NCI-H69 (cell line): ENCODE measurements around the gene CCDC38.
A peak's percentile ranks its signal among the peaks of the same experiment; 100 is the strongest.

Experiments
- DNase-seq: peaks from one replicate; lab custom pipeline; 2025; lab: John Stamatoyannopoulos, UW

CCDC38 gene

DNA sequence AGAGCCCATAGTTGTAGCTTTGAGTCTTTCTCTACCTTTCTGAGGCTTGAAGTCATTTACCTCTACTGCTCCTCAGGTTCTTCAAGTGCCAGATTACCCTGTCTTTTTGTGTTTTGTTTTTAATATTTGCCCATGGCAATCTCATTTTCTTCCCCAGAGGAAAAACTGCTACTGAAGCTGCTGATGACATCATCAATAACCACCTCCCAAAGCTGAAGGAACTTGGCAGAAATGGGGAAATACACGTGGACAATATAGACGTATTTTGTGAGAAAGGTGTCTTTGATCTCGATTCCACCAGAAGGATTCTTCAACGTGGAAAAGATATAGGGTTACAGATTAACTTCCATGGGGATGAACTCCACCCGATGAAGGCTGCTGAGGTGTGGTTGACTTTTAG, 17.8 kb upstream of the CCDC38 start:
- no peak for DNase-seq

DNA sequence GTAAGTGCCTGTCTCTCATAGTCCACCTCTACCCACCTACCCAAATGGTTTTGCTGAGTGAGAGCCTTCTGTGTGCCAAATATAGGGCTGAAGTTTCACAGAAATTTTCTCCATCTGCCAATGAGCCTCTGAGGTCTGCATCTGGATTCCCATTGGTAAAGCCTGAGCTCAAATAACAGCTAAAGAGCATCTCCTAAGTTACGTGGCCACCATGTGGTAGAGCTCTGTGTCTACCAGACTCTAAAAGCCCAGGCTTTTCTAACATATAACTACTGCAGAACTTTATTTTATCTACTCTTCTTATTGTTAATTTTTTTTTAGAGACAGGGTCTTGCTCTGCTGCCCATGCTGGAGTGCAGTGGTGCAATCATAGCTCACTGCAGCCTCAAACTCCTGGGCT, 16.7 kb upstream of the CCDC38 start:
- DNase-seq, result peak; percentile 81

DNA sequence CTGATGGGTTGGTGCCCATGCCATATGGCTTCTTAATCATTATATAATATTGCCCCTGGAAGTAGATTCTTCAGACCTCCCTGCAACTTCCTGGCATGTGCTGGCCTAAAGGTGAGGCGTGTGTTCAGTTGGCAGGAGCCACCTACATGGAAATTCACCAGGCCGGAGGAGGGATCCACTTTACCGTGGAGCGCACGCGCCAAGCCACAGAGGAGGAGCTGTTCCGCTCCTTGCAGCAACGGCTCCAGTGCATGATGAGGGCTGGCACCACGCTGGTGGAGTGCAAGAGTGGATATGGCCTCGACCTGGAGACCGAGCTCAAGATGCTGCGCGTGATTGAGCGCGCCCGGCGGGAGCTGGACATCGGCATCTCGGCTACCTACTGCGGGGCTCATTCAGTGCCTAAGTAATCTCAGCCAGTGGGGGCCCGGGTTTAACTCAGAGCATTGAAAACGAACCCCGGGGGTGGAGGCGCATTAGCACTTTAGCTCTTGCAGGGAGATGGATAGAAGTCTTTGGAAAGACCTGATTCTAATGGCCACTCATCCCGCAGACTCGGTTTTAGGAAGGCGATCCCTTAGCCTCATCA, 14.2 kb upstream of the CCDC38 start:
- no peak for DNase-seq

DNA sequence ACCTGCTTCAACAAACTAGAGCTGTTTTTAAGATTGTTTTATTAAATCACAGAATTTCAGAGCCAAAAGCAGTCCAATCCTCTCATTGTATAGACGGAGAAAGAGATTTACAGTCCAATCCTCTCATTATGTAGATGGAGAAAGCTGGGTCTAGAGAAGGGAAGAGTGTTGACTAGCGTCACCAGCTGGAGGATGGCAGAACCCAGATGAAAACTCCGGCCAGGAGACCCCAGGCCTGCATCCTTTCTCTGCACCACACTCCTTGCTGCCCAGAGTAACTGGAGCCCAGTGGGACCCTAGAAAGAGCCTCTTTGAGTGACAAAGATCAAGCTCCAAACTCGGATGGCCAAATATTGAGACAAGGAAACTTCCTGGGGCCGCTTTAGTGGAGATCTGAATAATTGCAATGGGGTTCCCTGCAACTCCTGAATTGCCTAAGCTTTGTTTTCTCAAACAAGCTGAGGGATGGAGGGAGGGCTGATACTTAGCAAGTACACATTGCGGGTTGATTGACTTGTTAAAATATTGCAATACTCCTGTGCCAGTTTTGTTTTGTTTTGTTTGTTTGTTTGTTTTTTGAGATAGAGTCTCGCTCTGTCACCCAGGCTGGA, 13.2 kb upstream of the CCDC38 start:
- no peak for DNase-seq

DNA sequence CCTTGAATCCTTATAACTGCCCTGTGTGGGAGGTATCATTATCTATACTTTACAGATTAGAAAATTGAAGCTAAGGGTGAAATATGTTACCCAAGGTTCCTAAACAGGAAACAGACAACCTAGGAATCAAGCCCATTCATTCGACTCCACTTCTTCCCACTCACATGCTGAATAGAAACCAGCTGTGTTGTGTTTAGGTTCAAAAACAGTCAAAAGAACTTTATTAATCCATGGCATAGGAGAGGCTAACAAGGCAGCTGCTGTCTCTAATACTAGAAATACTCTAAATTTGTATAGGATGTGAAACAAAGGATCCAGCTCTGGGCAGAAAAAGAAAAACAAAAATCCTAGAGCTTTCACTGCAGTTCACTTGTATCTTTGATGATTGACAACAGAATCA, 10.6 kb upstream of the CCDC38 start:
- no peak for DNase-seq

DNA sequence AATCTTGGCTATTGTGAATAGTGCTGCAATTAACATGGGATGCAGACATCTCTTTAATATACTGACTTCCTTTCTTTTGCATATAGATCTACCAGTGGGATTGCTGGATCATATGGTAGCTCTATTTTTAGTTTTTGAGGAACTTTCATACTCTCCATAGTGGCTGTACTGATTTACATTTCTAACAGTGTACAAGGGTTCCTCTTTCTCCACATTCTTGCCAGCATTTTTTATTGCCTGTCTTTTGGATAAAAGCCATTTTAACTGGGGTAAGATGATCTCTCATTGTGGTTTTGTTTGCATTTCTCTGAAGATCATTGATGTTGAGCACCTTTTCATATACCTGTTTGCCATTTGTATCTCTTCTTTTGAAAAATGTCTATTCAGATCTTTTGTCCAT, 9.1 kb upstream of the CCDC38 start:
- peak; percentile 46 for DNase-seq

DNA sequence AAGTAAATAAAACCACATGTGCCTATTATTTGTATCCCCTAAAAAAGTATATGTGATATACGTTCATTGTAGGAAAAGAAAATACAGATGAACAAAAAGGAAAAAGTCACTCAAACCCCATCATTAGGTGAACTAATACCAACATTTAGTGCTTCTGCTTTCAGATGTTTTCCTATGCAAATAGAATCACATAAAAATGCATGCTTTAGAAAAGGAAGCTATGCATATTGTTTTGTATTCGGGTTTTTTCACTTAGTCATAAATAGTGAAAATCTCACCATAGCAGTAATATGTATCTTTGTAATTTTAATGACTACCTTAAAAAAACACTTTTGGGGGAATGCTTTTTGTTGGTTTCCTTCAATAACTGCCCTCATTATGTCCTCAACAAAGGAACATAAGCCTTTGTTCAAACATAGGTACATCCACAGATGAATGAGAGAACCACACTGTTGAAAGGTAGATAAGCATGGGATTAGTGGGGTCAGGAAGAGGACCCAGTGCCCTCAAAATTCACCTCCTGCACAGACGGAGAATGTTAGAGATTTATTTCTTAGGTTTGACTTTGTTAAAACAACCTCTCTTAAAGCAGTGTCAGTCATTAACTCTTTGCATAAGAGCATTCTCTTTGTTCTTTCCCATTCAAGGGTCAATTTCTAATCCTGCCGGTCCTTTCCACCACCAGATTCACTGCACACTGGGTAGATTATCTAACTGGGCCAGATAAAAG, 7.2 kb upstream of the CCDC38 start:
- peak; percentile 91 for DNase-seq

DNA sequence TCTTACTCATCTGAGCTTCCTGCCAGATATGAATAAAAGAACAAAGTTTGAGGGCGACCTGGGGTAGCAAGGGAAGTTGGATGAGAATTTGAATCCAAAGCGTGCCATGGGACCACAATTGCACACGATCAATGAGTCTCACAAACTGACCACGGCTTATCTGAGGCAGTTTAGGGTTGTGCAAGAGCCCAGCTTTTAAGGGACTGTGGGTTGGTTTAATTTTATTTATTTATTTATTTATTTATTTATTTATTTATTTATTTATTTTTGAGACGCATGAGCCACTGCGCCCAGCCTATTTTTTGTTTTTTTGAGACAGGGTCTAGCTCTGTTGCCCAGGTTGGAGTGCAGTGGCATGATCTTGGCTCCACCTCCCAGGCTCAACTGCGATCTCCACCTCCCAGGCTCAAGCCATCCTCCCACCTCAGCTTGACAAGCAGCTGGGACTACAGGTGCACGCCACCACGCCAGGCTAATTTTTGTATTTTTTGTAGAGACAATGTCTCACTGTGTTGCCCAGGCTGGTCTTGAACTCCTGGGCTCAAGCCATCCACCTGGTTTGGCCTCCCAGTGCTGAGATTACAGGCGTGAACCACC, 1.8 kb upstream of the CCDC38 start:
- DNase-seq, result no peak

DNA sequence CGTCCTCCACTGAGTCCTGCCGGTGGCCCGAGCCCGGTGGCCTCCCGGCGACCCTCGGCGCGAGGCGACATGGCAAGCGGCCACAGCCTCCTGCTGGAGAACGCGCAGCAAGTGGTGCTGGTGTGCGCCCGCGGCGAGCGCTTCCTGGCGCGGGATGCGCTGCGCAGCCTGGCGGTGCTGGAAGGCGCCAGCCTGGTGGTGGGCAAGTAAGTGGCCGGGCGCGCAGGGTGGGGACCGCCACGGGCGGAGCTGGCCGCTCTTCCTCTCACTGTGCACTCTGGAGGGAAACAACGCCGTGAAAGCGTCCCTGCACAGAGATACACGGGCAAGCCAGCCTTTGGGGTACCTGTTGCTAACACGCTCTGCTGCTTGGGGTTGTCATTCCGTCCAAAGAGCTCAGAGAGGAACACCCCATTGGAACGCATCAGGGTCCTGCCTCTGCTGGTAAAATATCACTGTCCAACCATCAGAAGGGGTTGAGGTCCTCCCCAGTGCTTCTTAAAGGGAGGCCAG, 972 bp upstream of the CCDC38 start, which contains the start of gene AMDHD1:
Gene AMDHD1, plus strand, starts transcription at position 2 of the 513 bp plus-strand sequence. Its CDS starts 68 bp downstream, at position 70.
- peak; percentile 86 for DNase-seq

DNA sequence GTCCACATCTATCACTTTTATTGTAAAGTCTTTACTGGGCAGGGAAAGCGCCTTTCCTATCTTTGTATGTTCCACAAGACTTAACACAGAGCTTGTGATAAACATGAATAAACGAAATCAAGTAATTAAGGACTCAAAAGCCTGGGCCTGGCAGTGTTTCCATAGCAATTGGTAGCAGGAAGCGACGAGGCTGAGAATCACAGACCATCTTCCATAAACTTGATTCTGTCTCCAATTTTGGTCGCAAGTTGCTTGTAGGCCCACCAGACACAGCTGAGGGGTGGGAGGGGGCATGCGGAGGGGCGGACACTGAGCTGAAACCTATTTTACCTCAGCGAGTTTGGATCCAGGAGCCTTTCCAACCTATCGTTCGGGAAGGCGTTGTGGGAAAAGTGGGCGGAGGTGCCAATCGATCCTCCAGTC, 302 bp downstream of the CCDC38 start:
- DNase-seq, result peak; percentile 76

DNA sequence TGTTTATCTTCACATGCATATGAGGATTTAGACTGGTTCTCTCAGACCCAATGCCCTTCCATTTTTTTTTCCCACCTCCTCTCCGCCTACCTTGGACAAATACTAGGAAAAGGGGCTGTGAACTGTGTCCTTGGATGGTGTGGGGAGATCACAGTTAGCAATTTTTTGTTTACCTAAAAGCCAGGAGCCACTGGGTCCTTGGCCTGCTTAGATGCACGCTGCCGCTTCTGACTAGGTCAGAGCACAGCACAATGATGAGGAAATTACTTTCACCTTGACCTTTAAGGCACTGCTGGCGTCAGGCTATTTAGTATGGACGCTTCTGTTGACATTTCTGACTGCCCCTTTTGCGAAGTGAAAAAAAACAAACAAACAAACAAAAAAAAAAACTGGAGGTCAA, 1.9 kb downstream of the CCDC38 start:
- DNase-seq, result no peak

DNA sequence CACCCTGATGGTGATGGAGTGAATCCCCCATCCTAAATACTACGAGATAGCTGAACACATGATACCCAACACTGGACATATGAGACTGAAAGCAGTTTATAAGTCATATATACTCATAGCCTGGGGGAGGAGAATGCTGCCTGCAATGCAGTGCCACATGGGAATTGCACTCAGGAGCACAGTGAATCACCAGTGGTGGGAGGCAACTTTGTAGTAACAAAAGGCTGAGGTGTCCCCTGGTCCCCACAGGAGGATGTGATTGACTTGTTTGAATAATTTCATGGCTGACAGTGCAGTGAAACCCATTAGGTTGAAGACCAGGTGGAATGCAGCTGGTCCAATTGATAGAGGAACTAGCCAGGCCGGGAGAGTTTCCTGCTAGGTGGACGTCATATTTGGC, 20.2 kb downstream of the CCDC38 start:
- peak; percentile 59 for DNase-seq

DNA sequence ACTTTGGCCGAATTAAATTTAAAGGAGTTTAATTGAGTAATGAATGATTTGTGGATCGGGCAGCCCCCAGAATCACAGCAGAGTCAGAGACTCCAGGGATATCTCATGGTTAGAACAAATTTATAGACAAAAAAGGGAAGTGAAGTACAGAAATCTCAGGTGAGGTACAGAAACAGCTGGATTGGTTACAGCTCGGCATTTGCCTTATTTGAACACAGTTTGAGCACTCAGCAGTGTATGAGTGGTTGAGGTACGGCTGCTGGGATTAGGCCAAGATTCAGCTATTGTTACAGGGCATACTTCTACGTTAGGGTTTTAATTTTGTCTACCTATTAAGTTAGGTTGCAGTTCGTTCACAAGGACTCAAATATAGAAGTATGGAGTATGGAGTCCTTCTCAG, 23.3 kb downstream of the CCDC38 start:
- DNase-seq, result no peak

DNA sequence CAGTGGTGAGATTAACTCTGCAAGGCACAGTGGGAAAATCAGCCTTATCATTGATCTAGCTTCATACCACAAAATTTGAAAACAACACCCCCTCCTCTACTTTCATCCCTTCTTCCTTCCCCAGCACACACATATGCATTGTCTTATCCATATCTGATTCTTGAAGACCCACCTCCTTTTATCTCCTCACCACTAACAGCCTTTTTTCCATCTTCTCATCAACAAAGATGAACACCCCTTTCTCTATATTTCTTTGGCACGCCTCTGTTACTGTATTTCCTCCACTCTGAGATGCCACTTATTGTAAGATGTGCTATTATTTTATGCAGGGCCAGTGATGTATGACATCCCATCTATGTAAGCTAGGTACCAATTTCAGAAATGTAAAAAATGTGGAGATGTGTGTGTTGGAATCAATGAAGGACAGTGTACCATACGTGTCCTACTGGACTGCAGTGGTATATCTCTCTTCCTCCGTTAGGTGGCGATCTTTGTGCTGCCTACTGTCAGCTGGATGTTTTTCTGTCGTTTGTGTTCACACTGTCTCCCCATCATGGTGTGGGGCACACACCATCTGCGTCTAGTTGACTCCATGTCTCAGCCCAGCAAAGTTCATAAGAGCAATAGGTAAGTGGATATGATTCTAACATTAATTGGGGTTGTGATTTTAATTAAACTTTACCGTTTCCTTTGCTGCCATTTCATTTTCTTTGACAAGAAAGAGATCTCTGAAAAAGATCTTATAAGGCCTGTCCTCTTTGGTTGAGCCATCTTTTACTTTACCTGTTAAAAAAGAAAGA, 24.0 kb downstream of the CCDC38 start:
- DNase-seq, result peak; percentile 84

DNA sequence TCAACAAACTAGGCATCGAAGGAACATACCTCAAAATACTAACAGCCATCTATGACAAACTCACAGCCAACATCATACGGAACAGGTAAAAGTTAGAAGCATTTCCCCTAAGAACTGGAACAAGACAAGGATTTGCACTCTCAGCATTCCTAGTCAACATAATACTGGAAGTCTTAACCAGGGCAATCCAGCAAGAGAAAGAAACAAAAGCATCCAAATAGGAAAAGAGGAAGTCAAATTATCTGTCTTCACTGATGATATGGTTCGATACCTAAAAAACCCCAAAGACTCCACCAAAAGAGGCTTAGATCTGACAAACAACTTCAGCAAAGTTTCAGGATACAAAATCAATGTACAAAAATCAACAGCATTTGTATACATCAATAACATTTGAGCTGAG, 32.5 kb downstream of the CCDC38 start:
- DNase-seq, result no peak

DNA sequence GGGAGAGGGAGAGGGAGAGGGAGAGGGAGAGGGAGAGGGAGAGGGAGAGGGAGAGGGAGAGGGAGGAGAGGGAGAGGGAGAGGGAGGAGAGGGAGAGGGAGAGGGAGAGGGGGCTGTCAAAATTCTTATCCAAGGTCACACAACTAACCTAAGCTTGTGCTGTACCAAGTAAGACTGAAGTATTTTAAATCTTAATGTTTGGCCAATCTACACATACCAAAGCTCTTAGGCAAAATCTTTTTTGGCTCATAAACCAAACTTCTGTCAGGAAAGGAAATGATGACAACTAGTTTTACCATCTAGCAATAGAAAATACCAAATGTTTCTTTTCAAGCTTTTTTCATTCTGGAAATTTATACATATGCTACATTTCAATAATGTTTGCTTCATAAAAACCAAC, 33.8 kb downstream of the CCDC38 start:
- DNase-seq, result no peak

DNA sequence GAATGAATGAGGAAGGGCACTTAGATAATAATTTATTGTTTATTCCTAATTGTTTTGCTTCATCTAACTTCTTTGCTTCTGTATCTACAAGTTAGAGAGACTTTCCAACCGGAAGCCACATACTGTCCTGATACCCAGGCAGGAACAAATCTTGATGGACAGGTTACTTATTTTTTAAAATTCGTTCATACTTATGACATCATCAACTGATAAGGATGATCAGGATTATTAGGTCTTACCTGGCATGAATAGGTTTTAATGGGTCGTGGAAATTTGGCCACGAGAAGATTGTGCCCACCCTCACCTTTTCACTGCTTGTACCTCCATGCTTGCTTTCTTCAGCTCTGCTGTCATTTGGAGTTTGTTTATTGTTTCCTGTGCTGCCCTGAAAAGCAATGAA, 44.3 kb downstream of the CCDC38 start:
- no peak for DNase-seq

DNA sequence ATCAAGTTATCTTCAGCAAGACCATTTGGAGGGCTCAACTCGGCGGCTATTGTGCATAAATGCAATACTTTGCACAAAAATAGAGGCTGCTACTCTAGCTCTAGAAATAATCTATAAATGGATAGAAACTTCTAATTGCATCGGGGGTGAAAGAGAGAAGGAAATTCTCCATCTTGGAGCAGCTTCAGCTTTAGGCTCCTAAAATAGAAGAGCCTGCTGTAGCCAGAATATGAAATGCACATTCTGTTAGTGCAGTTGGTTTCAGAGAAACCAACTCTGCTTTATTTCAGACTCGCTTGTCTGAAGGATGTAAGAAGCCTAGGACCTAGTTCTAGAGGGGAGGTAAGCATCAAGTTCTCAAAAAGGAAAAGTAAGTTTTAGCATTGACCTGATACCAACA, 45.6 kb downstream of the CCDC38 start:
- no peak for DNase-seq

DNA sequence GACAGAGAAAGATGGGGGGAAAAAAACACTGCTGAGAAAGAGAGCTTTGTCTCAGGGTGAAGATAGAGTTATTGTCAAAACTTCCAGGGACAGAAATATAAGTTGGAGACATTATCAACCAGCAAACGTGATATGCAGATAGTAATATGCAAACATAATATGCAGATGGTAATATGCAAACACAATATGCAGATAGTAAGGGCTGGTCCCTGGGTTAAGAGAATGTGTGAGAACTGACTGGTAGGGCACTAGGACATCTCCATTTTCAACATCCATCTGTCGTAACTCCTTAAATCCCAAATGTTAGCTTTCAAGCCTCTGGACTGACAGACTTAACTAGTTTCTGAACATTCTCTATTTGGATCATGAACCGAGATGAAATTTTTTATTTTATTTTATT, 51.5 kb downstream of the CCDC38 start:
- no peak for DNase-seq

DNA sequence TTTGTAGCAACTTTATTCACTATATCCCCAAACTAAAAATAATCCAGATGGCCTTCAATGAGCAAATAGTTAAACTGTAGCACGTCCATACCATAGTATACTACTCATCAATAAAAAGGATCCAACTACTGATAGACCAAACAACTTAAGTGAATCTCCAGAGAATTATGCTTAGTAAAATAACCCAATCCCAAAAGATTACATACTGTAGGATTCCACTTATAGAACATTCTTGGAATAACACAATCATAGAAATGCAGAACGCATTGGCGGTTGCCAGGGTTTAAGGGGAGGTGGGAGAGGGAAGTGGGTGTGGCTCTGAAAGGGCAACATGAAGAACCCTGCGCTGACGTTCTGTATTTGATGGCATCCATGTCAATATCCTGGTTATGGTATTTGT, 55.1 kb downstream of the CCDC38 start:
- no peak for DNase-seq

DNA sequence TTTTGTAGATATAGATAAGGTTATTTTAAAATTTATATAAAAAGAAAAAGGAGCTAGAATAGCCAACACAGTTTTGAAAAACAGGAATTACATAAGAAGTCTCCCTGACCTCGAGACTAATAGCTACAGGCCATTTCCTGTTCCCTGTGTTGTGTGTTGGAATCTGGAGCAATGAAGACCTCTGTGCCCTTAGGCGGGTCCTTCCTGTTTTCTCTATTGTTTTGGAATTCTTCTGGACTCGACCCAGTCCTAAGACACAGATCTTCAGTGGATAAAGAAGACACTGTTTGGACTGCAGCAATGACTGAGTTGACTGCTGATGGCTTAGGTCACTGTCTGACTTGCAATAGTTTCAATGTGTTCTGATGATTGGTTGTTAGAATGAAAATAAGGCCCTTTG, 57.4 kb downstream of the CCDC38 start:
- no peak for DNase-seq

DNA sequence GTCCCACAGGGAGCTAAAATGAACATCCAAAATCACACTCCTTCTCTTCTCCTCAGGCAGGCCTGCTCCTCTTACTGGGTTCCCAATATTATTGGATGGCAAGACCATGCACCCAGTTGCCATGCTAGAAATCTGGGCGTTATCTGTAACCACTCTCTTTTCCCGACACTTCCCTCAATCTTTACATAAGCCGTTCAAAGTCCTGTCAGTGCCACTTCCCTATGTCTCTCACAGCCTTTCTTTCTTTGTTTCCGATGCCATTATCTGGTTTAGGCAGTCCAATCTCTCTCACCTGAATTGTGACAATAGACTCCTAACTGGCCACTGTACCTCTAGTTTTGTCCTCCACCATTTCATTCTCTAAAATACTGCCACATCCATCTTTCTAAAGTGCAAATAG, 59.5 kb downstream of the CCDC38 start:
- no peak for DNase-seq
